ENCODE data around the gene CSGALNACT2.
"Not testable (repeated sequence)": the region's sequence is repeated elsewhere in the genome, so short reads cannot be mapped to it uniquely, and the experiment has no call there.

The CSGALNACT2 gene

GRCh38 chr10:43217563-43218205 is 79.4 kb downstream of the CSGALNACT2 start:
- no peak for DNase-seq (ENCODE audit: low read depth)

GRCh38 chr10:43218206-43218950 is 80.1 kb downstream of the CSGALNACT2 start:
- no peak for DNase-seq (ENCODE audit: low read depth)

- DNase-seq (ENCODE audit: low read depth): no peak
These were observed 80.9 kb downstream of the CSGALNACT2 start for GRCh38 chr10:43218951-43219837.

- no peak for DNase-seq (ENCODE audit: low read depth)
These were observed 81.6 kb downstream of the CSGALNACT2 start for GRCh38 chr10:43219848-43220247.

- not testable (repeated sequence) for DNase-seq (ENCODE audit: low read depth)
These were observed 82.0 kb downstream of the CSGALNACT2 start for GRCh38 chr10:43220251-43220650.

GRCh38 chr10:43220657-43221418 is 82.6 kb downstream of the CSGALNACT2 start:
- no peak for DNase-seq (ENCODE audit: low read depth)

- no peak for DNase-seq (ENCODE audit: low read depth)
These were observed 83.4 kb downstream of the CSGALNACT2 start for GRCh38 chr10:43221419-43222209.

GRCh38 chr10:43222210-43222720 is 84.0 kb downstream of the CSGALNACT2 start:
- no peak for DNase-seq (ENCODE audit: low read depth)

- DNase-seq (ENCODE audit: low read depth): no peak
These were observed 84.8 kb downstream of the CSGALNACT2 start for GRCh38 chr10:43223056-43223455.

GRCh38 chr10:43224321-43224720 is 86.1 kb downstream of the CSGALNACT2 start:
- no peak for DNase-seq (ENCODE audit: low read depth)

GRCh38 chr10:43225004-43225786 is 87.0 kb downstream of the CSGALNACT2 start:
- DNase-seq (ENCODE audit: low read depth): no peak

GRCh38 chr10:43225787-43226153 is 87.5 kb downstream of the CSGALNACT2 start:
- DNase-seq (ENCODE audit: low read depth): no peak

- DNase-seq (ENCODE audit: low read depth): no peak
These were observed 88.2 kb downstream of the CSGALNACT2 start for GRCh38 chr10:43226441-43226840.

- DNase-seq (ENCODE audit: low read depth): no peak
These were observed 88.9 kb downstream of the CSGALNACT2 start for GRCh38 chr10:43226851-43227845.

- no peak for DNase-seq (ENCODE audit: low read depth)
These were observed 89.9 kb downstream of the CSGALNACT2 start for GRCh38 chr10:43227911-43228782.

GRCh38 chr10:43228783-43229207 is 90.5 kb downstream of the CSGALNACT2 start:
- DNase-seq (ENCODE audit: low read depth): no peak

- DNase-seq (ENCODE audit: low read depth): no peak
These were observed 91.2 kb downstream of the CSGALNACT2 start for GRCh38 chr10:43229208-43230061.

Measured in EH (cell line).